ENCODE data around the gene NAV2.

NAV2 gene

DNA sequence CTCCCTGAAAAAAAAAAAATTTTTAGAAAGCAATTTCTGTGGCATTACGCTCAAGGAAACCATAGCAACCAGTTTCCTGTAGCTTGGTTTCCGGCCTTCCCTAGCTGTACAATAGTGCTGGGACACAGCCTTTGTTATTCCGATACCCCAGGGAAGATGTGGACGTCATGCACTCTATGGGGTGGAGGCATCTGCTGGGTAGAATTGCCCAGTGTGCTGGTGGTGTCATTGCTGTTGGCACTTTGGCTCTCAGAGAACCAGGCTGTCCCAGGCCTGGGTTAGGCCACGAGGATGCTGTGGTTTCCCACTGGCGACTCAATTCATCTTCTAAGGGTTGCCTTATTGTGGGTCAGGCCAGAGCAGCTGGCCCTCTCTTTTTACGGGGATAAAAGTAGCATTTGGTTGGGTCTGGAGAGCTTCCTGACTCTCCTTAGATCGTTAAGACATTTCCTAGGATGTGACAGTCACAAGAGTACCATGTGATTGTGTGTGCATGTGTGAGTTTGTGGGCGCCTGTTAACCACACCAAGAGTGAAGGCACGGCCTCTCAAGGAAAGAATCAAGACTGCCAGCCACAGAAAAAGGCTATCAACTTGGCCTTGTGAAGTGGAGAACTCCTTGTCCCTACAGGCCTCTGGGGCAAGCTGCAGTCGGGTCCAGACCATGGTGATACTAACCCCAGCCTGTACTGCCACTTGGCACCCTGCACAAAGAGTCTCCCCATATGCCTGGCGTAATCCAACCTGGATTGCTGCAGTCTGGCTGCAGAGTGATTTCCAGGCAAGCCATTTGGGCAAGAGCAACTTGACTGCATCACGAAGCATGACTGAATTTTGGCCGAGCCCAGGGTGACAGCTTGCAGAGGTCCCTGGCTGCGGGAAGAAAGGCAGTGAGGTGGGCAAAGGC is 35.9 kb upstream of the NAV2 start:
- POLR2A ChIA-PET, result no interaction called here
- DNase-seq (ENCODE audit: extremely low spot score), result no peak

DNA sequence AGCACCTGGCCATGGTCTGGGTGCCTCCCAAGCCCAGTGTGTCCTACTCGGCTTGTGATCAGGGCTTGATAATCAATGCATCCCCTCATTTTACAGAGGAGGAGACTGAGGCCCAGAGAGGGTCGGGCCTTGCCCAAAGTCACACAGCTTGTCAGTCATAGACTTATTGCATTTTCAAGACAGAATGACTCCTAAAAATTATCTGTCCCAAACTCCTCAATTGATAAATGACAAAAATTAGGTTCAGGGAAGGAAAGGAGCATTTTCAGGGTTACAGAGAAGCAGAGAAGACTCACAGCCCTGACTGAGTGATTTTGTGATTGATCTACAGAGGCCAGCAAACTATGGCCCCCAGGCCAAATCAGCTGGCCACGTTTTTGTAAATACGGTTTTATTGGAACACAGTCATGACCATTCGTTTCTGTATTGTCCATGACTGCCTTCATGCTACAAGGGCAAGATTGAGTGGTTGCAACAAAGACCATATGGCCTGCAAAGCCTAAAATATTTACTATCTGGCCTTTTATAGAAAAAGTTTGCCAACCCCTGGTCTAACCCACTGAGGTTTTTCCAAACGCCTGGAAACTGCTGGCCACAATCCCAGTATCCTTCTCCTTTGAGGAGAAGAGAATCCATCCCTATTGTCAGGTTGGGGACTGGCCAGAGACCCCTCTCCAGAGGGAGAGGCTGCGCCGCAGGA is 35.1 kb upstream of the NAV2 start:
- TF ChIP-seq, protein P1, sequence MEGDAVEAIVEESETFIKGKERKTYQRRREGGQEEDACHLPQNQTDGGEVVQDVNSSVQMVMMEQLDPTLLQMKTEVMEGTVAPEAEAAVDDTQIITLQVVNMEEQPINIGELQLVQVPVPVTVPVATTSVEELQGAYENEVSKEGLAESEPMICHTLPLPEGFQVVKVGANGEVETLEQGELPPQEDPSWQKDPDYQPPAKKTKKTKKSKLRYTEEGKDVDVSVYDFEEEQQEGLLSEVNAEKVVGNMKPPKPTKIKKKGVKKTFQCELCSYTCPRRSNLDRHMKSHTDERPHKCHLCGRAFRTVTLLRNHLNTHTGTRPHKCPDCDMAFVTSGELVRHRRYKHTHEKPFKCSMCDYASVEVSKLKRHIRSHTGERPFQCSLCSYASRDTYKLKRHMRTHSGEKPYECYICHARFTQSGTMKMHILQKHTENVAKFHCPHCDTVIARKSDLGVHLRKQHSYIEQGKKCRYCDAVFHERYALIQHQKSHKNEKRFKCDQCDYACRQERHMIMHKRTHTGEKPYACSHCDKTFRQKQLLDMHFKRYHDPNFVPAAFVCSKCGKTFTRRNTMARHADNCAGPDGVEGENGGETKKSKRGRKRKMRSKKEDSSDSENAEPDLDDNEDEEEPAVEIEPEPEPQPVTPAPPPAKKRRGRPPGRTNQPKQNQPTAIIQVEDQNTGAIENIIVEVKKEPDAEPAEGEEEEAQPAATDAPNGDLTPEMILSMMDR (IDR thresholded peaks at IDR 0.05; ENCODE audit: control extremely low read depth, extremely low read depth, low read depth, missing control alignments), result no peak
- DNase-seq (ENCODE audit: extremely low spot score), result no peak
- POLR2A ChIA-PET, result no interaction called here
- CTCF ChIA-PET, result no interaction called here

More for the DNA sequence above, 35.9 kb upstream of the NAV2 start:
- TF ChIP-seq, protein P1 (IDR thresholded peaks at IDR 0.05; ENCODE audit: control extremely low read depth, extremely low read depth, low read depth, missing control alignments), result no peak
- CTCF ChIA-PET, result no interaction called here

DNA sequence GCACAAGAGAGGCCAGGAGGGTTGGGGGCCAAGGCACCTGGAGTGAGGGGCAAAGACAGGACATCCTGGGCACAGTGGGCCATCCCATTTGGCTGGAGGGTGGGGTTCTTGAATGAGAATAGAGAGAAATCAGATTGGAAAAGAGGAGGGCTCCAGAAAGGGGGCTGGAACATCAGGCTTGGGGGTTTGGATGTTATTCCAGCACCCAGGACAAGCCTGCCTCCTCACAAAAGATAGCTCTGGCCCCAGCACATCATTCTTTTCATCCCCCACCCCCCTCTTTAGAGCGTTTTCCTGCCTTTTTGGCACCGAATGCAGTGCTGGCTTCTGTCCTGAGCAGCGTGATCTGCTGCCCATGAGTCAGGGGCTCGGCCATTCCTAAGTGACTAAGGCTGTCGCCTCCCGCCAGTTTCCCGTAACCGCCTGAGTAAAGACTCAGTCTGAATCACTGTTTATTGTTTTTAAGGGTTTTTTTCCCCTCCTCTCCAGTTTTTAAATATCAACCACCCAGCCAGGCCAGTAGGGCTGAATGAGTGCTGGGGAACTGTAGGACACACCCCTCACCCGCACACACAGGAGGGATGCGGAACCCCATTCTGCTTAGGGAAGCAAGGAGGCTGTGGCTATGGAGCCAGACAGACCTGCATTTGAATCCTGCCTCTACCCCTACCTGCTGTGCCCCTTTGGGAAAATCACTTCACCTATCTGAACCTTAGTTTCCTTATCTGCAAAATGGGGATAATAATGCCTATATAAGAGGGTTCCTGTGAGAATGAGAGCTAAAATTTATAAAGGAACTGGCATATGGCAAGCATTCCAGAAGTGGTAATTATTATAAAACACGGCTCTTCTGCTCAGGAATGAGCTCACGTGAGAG is 32.4 kb upstream of the NAV2 start:
- DNase-seq (ENCODE audit: extremely low spot score), result no peak
- TF ChIP-seq, protein P1 (IDR thresholded peaks at IDR 0.05; ENCODE audit: control extremely low read depth, extremely low read depth, low read depth, missing control alignments), result no peak
- POLR2A ChIA-PET, result no interaction called here
- CTCF ChIA-PET, result interaction anchor here (1.2 kb wide), 1 partner anchor 14 kb away, joined by 3 read pairs; no protein-coding TSS in a partner anchor

DNA sequence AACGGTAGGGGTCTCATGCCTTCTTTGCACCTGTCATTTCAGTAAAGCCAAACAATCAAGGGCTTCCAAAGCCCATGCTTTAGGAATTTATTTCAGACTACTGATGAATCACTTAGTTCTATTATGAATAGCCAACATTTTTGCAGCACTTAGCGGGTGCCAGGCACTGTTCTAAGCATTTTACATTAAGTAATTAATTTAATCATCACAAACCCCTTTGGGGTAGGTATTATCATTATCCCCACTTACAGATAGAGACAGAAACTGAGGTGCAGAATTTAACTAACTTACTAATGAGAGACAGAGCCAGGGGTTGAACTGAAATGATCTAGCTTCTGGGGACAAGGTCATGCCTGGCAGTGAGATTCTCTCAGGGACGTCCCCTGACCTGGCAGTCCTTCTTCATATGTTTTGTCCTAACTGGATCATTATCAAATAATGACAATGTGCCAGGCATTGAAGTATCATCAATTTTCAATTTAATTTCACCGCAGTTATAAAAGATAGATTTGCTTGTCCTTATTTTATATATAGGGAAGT is 31.7 kb upstream of the NAV2 start:
- POLR2A ChIA-PET, result no interaction called here
- DNase-seq (ENCODE audit: extremely low spot score), result no peak
- TF ChIP-seq, protein P1 (IDR thresholded peaks at IDR 0.05; ENCODE audit: control extremely low read depth, extremely low read depth, low read depth, missing control alignments), result no peak
- CTCF ChIA-PET, result interaction anchor here (1.2 kb wide), 1 partner anchor 13 kb away, joined by 3 read pairs; no protein-coding TSS in a partner anchor

DNA sequence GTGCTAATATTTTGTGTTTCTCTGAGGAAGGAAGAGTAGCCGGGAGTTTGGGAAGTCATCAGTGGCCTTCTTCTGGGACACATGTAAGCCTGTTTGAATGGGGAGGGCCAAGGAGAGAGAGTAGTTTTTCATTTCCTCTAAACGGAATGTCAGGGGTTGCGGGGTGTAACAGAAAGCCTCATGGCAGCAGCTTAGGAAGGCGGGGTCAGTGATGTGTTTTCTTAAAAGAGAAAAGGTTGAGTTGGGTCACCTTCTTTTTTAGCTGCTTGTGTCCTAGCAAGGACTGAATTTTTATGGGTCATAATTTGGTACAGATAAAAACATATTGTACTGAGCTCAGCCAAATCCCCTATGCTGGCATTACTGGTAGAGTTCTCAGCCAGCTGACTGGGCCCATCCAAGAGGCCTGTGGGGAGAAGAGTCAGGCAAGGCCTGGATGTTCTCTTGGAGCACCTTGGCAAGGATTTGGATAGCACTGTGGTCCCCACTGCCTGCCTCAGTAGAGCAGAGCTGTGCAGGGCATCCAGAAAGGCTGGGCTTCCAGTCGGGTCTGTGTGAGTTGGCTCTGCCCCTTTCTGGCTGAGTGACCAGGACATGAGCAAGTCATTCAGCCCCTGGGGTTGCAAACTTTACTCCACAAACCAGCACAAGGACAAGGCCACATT is 29.4 kb upstream of the NAV2 start:
- CTCF ChIA-PET, result interaction anchor here (1.3 to 1.7 kb wide), 2 partner anchors 9 to 10 kb away, joined by 3 to 5 read pairs; no protein-coding TSS in a partner anchor

More for the DNA sequence above, 29.4 kb upstream of the NAV2 start:
- DNase-seq (ENCODE audit: extremely low spot score), result no peak
- POLR2A ChIA-PET, result no interaction called here
- TF ChIP-seq, protein P1 (IDR thresholded peaks at IDR 0.05; ENCODE audit: control extremely low read depth, extremely low read depth, low read depth, missing control alignments), result no peak

Measured in GM10248 (cell line).